GM12892 (cell line): ENCODE measurements around the gene SH3RF1.

Source experiments
- DNase-seq: peaks from one replicate; pipeline ENCODE4 v3.0.0; 2011; ENCODE audit not compliant: insufficient read length
- FAIRE-seq: peaks from 2 replicates; lab custom pipeline; 2011; peaks lifted over from hg19 to GRCh38; lab: Jason Lieb, UNC
- POLR2A ChIP-seq: IDR thresholded peaks from 2 replicates; pipeline ENCODE4 v1.6.1; 2011; ENCODE audit warnings: low read depth, low read length, control low read depth
- POLR2AphosphoS5 ChIP-seq: IDR thresholded peaks from 2 replicates; pipeline ENCODE4 v1.6.1; 2011; ENCODE audit warnings: low read depth, low read length, control low read depth
- TAF1 ChIP-seq: IDR thresholded peaks from 2 replicates; pipeline ENCODE4 v1.6.1; 2011; ENCODE audit warnings: low read depth, mild to moderate bottlenecking, control low read depth, low read length, borderline replicate concordance

The SH3RF1 gene

GRCh38 chr4:169256856-169257761 is 13.6 kb downstream of the SH3RF1 start:
- FAIRE-seq, result no peak
- no peak for DNase-seq
- no peak for TF ChIP-seq TAF1
- no peak for TF ChIP-seq POLR2AphosphoS5
- TF ChIP-seq POLR2A, result no peak

GRCh38 chr4:169256101-169256612 is 14.6 kb downstream of the SH3RF1 start:
- FAIRE-seq, result no peak

DNA sequence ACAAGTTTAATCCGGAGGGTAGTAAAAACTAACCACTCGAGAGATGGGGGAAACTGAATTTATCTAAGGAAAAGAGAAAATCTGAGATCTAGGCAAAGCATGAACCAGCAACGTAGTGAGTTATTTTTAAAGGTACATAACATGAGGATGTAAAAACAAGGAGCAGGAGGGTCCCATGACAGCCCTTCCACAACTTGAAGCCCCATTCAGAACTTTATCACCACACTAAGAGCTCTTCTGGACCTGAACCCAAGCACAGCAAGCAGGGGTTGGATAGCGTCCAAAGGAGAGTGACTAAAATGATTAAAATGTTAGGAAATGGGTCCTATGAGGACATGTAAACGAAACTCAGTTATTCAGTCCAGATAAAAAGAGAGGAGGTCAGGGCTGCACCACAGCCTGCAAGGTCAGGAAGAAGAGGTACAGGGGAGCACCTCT is 16.2 kb downstream of the SH3RF1 start:
- FAIRE-seq (no peak), DNase-seq (no peak)
- no peak for TF ChIP-seq POLR2A
- no peak for TF ChIP-seq POLR2AphosphoS5
- TF ChIP-seq TAF1, result no peak

More at GRCh38 chr4:169256101-169256612, 14.6 kb downstream of the SH3RF1 start:
- TF ChIP-seq POLR2A (no peak), TAF1 (no peak), POLR2AphosphoS5 (no peak)
- DNase-seq, result no peak

- FAIRE-seq (no peak), DNase-seq (no peak)
- no peak for TF ChIP-seq TAF1
- TF ChIP-seq POLR2AphosphoS5, result no peak
- TF ChIP-seq POLR2A, result no peak
These were observed 16.9 kb downstream of the SH3RF1 start for GRCh38 chr4:169253904-169254303.

DNA sequence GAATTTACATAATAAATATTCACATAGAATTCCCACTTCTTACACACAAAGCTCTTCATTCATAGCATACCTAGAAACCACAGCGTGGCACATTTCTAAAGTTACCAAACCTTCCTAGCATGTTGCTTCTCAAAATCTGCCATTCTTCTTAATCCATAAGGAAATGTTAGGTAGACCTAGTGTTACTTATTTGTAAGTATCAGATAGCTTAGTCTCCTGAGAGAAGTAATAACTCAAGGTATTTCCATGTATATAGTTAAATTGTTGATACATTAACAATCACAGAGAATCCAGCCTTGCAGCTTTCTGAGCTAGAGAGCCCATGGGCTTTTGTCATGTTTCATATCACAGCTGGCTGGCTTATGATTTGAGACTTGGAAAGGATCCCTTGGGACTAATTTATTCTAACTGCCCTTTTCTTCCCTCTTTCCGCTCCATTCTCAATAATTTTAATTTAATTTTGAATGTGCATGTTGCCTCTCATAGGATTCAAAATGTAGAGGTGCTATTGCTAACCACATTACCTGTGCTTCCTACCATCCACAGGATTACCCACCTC is 17.6 kb downstream of the SH3RF1 start:
- TF ChIP-seq TAF1, result no peak
- TF ChIP-seq POLR2AphosphoS5, result no peak
- TF ChIP-seq POLR2A, result no peak
- no peak for FAIRE-seq
- DNase-seq, result no peak

DNA sequence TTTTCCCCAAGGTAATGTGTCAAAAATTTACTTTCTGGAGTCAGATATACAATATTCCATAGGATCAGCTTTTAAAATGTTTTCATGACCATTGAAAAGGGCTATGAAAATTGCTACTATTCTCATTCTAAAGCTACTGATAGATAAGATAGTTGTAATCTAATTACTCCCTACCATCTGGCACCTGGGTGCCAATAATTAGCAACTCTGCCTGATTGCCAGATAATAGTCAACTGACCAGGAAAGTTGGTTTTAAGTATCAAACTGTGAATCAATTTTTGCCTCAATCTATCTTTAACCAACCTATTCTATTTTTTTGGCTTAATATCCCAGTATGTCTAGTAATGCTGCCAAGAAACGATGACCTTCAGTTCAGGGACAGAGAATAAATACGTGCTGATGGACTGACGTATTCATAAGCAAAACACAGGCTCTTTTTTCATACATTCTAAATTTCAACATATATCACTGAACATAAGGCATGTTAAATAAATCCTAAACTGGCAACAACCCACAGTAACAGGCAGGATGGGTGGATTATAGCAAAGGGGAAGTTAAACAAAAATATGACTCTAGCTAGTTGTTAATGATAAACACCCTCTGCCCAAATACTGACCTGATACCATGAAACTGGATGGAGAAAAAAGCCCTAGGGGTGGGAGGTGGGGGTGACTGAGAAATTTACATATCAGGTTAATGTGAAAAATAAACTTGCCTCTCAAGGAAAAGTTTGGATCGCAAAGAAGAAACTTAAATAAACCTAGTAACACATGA is 18.2 kb downstream of the SH3RF1 start:
- no peak for TF ChIP-seq POLR2AphosphoS5
- TF ChIP-seq TAF1, result no peak
- no peak for TF ChIP-seq POLR2A
- DNase-seq, result no peak
- no peak for FAIRE-seq

- DNase-seq (no peak), FAIRE-seq (no peak)
- no peak for TF ChIP-seq TAF1
- TF ChIP-seq POLR2A, result no peak
- TF ChIP-seq POLR2AphosphoS5, result no peak
These were observed 19.2 kb downstream of the SH3RF1 start for GRCh38 chr4:169251291-169252235.

DNA sequence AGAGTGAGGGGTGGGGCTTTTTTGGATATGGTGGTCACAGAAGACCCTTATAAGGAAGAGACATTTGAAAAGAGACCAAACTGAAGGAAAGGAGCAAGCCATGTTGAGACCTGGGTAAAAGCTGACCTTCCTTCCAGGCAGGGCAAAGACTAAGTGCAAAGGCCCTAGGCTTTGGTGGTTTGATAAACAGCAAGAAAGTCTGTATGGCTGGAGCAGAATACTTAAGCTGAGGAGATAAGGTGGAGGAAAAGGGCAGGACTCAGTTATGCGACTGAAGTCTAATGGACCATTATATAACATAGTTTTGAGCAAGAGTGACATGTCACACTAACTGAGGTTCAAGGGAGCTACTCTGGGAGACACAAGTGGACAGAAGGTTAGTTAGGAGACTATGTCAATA is 20.0 kb downstream of the SH3RF1 start:
- no peak for FAIRE-seq
- TF ChIP-seq POLR2AphosphoS5 (no peak), POLR2A (no peak), TAF1 (no peak)
- DNase-seq, result no peak

DNA sequence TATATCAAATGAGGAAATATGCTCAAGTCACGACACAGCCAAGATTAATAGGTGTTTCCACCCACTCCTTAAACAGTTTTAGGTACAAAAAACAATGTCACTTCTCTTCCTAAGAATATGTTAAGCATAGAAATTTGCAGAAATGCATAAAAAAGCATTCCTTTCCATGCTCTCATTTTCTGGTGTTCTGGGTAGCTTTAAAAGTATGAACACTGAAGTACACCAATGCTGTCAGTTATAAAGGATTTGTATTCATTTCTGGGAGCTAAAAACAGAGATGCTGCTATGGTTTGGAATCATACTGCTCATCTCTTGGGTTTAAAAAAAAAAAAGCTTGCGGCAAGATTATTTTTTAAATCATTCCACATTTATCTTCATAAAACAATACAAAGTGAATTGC is 20.8 kb downstream of the SH3RF1 start:
- DNase-seq (no peak), FAIRE-seq (no peak)
- TF ChIP-seq TAF1, result no peak
- no peak for TF ChIP-seq POLR2A
- no peak for TF ChIP-seq POLR2AphosphoS5

DNA sequence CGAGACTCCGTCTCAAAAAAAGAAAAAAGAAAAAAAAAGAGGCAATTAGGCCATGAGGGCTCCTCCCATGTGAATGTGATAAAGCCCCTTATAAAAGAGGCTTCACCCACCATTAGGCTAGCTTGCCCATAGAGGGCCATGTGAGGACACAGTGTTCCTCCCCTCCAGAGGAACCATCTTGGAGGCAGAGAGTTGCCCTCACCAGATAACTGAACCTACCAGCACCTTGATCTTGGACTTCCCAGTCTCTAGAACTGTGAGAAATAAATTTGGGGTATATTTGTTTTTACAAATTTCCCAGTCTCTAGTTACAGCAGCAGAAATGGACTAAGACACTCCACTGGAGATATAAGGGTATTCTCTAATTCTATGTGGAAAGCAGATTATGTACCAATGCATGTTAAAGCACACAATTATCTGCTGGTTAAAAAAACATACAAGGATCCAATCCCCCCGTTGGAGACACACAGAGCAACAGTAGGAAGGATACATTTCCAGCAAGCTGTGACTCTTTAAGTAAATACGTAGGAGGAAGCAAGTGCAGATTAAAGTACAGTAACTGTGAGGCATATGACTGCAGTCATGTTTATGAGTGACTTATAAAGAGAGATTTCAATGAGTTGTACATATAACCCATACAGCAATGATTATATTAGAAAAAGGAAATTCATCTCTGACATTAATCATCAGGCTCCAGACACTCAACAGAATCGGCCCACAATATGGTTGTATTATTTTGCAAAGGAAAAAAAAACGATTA is 21.4 kb downstream of the SH3RF1 start:
- DNase-seq, result no peak
- no peak for FAIRE-seq
- TF ChIP-seq TAF1 (no peak), POLR2AphosphoS5 (no peak), POLR2A (no peak)
